WTC11 (cell line): ENCODE measurements around the gene LGALS9. TPM values are rescaled to one million over a fixed set of nuclear protein-coding genes. Genes with fewer than 3 reads are reported as not detected.

Experiments used
- ATAC-seq: fragments of 200-7000 bp; cut with Tn5 transposase; 2 replicates; pipeline ENCODE4 v1.10.0; 2021; ENCODE audit warnings: mild to moderate bottlenecking, moderate library complexity
- CTCF ChIA-PET: fragments of 300-600 bp; sonication (Branson Sonifier 250); formaldehyde crosslinking; loops from one replicate; lab custom pipeline; 2021; ENCODE audit warnings: antibody characterized with exemption; lab: Charles Lee
- POLR2A ChIA-PET: fragments of 350-600 bp; sonication (Branson Sonifier 250); formaldehyde crosslinking; loops from one replicate; lab custom pipeline; 2021; ENCODE audit warnings: antibody characterized with exemption; lab: Charles Lee
- DNase-seq: peaks from one replicate; pipeline ENCODE4 v3.0.0; 2021; ENCODE audit warnings: low spot score
- H3K27ac Mint-ChIP-seq: 2 replicates; pipeline ENCODE4 v1.8.0; 2021; ENCODE audit warnings: mixed read lengths
- H3K27me3 Mint-ChIP-seq: 2 replicates; pipeline ENCODE4 v1.8.0; 2021; ENCODE audit warnings: low read depth, mild to moderate bottlenecking, moderate library complexity, mixed read lengths
- H3K36me3 Mint-ChIP-seq: 2 replicates; pipeline ENCODE4 v1.8.0; 2021; ENCODE audit warnings: mixed read lengths
- H3K4me1 Mint-ChIP-seq: 2 replicates; pipeline ENCODE4 v1.8.0; 2022; ENCODE audit warnings: mixed read lengths
- H3K4me3 Mint-ChIP-seq: 2 replicates; pipeline ENCODE4 v1.8.0; 2021; ENCODE audit warnings: mild to moderate bottlenecking, moderate library complexity, mixed read lengths
- H3K9me3 Mint-ChIP-seq: 2 replicates; pipeline ENCODE4 v1.8.0; 2021; ENCODE audit warnings: mixed read lengths
- AR ChIP-seq: fragments of 250-450 bp; sonication (Bioruptor Pico); IDR thresholded peaks from 2 replicates; pipeline ENCODE4 v1.9.0; 2021; ENCODE audit warnings: mild to moderate bottlenecking
- ATF6 ChIP-seq: sonication (generic); formaldehyde crosslinking; IDR thresholded peaks from 2 replicates; pipeline ENCODE4 v1.8.1; 2023; ENCODE audit warnings: mild to moderate bottlenecking, missing genetic modification reagents
- CREM ChIP-seq: sonication (generic); formaldehyde crosslinking; IDR thresholded peaks from 2 replicates; pipeline ENCODE4 v1.8.1; 2022; ENCODE audit warnings: mild to moderate bottlenecking, missing genetic modification reagents, moderate library complexity
- ESRRA ChIP-seq: sonication (generic); formaldehyde crosslinking; IDR thresholded peaks from 2 replicates; pipeline ENCODE4 v1.8.1; 2022; ENCODE audit warnings: mild to moderate bottlenecking, missing genetic modification reagents, borderline replicate concordance
- FOXP4 ChIP-seq: sonication (generic); formaldehyde crosslinking; IDR thresholded peaks from 2 replicates; pipeline ENCODE4 v1.8.0; 2022; ENCODE audit warnings: mild to moderate bottlenecking, missing genetic modification reagents
- GTF2I ChIP-seq: fragments of 250-450 bp; sonication (Bioruptor Pico); conservative IDR thresholded peaks from 2 replicates; pipeline ENCODE4 v1.4.0; 2021; ENCODE audit warnings: mild to moderate bottlenecking
- HMGXB4 ChIP-seq: sonication (generic); formaldehyde crosslinking; IDR thresholded peaks from 2 replicates; pipeline ENCODE4 v1.8.1; 2023; ENCODE audit warnings: mild to moderate bottlenecking, moderate library complexity, missing genetic modification reagents
- IRF1 ChIP-seq: sonication (generic); formaldehyde crosslinking; IDR thresholded peaks from 2 replicates; pipeline ENCODE4 v1.8.0; 2023; ENCODE audit warnings: missing genetic modification reagents
- MAX ChIP-seq: sonication (generic); formaldehyde crosslinking; IDR thresholded peaks from 2 replicates; pipeline ENCODE4 v1.8.0; 2022; ENCODE audit warnings: mild to moderate bottlenecking, missing genetic modification reagents
- MLX ChIP-seq: sonication (generic); formaldehyde crosslinking; IDR thresholded peaks from 2 replicates; pipeline ENCODE4 v1.8.1; 2023; ENCODE audit warnings: mild to moderate bottlenecking, missing genetic modification reagents, moderate library complexity
- MYBL2 ChIP-seq: sonication (generic); formaldehyde crosslinking; IDR thresholded peaks from 2 replicates; pipeline ENCODE4 v1.8.1; 2023; ENCODE audit warnings: mild to moderate bottlenecking, moderate library complexity, missing genetic modification reagents
- NFATC4 ChIP-seq: fragments of 250-450 bp; sonication (Bioruptor Pico); IDR thresholded peaks from 2 replicates; pipeline ENCODE4 v1.9.0; 2021; ENCODE audit warnings: mild to moderate bottlenecking
- NFYB ChIP-seq: sonication (generic); formaldehyde crosslinking; conservative IDR thresholded peaks from 2 replicates; pipeline ENCODE4 v1.8.0; 2022; ENCODE audit warnings: low read depth, missing genetic modification reagents
- OVOL2 ChIP-seq: fragments of 250-450 bp; sonication (Bioruptor Pico); IDR thresholded peaks from 2 replicates; pipeline ENCODE4 v1.9.0; 2021; ENCODE audit warnings: mild to moderate bottlenecking, borderline replicate concordance
- RELA ChIP-seq: sonication (generic); formaldehyde crosslinking; IDR thresholded peaks from 2 replicates; pipeline ENCODE4 v1.8.1; 2022; ENCODE audit warnings: missing genetic modification reagents, mild to moderate bottlenecking, borderline replicate concordance
- SMAD4 ChIP-seq: sonication (generic); formaldehyde crosslinking; IDR thresholded peaks from 2 replicates; pipeline ENCODE4 v1.8.0; 2022; ENCODE audit warnings: mild to moderate bottlenecking, missing genetic modification reagents
- TEAD4 ChIP-seq: sonication (generic); formaldehyde crosslinking; IDR thresholded peaks from 2 replicates; pipeline ENCODE4 v1.8.0; 2022; ENCODE audit warnings: mild to moderate bottlenecking, missing genetic modification reagents
- USF1 ChIP-seq: sonication (generic); formaldehyde crosslinking; IDR thresholded peaks from 2 replicates; pipeline ENCODE4 v1.8.0; 2022; ENCODE audit warnings: mild to moderate bottlenecking, missing genetic modification reagents
- USF2 ChIP-seq: sonication (generic); formaldehyde crosslinking; IDR thresholded peaks from 2 replicates; pipeline ENCODE4 v1.8.1; 2023; ENCODE audit warnings: mild to moderate bottlenecking, missing genetic modification reagents, moderate library complexity
- ZNF121 ChIP-seq: sonication (generic); formaldehyde crosslinking; IDR thresholded peaks from 2 replicates; pipeline ENCODE4 v1.8.0; 2023; ENCODE audit warnings: missing genetic modification reagents
- ZNF232 ChIP-seq: sonication (generic); formaldehyde crosslinking; IDR thresholded peaks from 2 replicates; pipeline ENCODE4 v1.8.0; 2022; ENCODE audit warnings: mild to moderate bottlenecking, missing genetic modification reagents
- ZNF263 ChIP-seq: sonication (generic); formaldehyde crosslinking; IDR thresholded peaks from 2 replicates; pipeline ENCODE4 v1.8.1; 2022; ENCODE audit warnings: low read depth, mild to moderate bottlenecking, moderate library complexity, missing genetic modification reagents
- ZNF396 ChIP-seq: fragments of 250-450 bp; sonication (Bioruptor Pico); IDR thresholded peaks from 2 replicates; pipeline ENCODE4 v1.8.0; 2021; ENCODE audit warnings: mild to moderate bottlenecking, moderate library complexity, borderline replicate concordance
- ZNF423 ChIP-seq: fragments of 250-450 bp; sonication (Bioruptor Pico); IDR thresholded peaks from 2 replicates; pipeline ENCODE4 v2.1.2; 2022; ENCODE audit warnings: mild to moderate bottlenecking, moderate library complexity
- total RNA-seq: library from RNA; stranded (reverse); gene quantifications from 3 replicates; pipeline ENCODE4 v1.2.3, GENCODE V29; 2021

LGALS9 gene
- total RNA-seq, 1 experiment from 2014 or later, result 5.7 TPM

GRCh38 chr17:27634026-27634335, 3.0 kb downstream of the LGALS9 start (continued):
- TF ChIP-seq ATF6 (CRISPR knock-in tag), result no peak
- no peak for TF ChIP-seq USF2 (CRISPR knock-in tag)
- TF ChIP-seq ZNF121, result no peak
- no peak for TF ChIP-seq FOXP4
- TF ChIP-seq ZNF423 (CRISPR knock-in tag), result no peak
- TF ChIP-seq TEAD4 (CRISPR knock-in tag), result no peak
- TF ChIP-seq RELA, result no peak
- TF ChIP-seq OVOL2 (CRISPR knock-in tag), result no peak
- no peak for TF ChIP-seq MAX
- no peak for TF ChIP-seq SMAD4 (CRISPR knock-in tag)
- TF ChIP-seq NFYB (CRISPR knock-in tag), result no peak

GRCh38 chr17:27634776-27635175, 3.8 kb downstream of the LGALS9 start:
- ChIA-PET CTCF (interaction anchor here (0.8 kb wide), 1 partner anchor 20 kb away, joined by 3 read pairs; no protein-coding TSS in a partner anchor), POLR2A (interaction anchor here (0.6 kb wide), 1 partner anchor 108 kb away, joined by 9 read pairs; no protein-coding TSS in a partner anchor)
- no peak overlapping the region for H3K27ac Mint-ChIP-seq
- no peak overlapping the region for H3K4me3 Mint-ChIP-seq
- no peak for DNase-seq
- H3K36me3 Mint-ChIP-seq, result no peaks in the 10 kb centered on the region
- H3K9me3 Mint-ChIP-seq, result no peaks in the 10 kb centered on the region
- H3K27me3 Mint-ChIP-seq, result no peaks in the 10 kb centered on the region
- 0 out of 2 replicates have a peak, but pooled peaks cover 3% of the 10 kb centered on the region for H3K4me1 Mint-ChIP-seq
- ATAC-seq, result no peak
- TF ChIP-seq ZNF232 (CRISPR knock-in tag), result no peak
- no peak for TF ChIP-seq MYBL2 (CRISPR knock-in tag)
- no peak for TF ChIP-seq HMGXB4
- no peak for TF ChIP-seq ZNF396 (CRISPR knock-in tag)
- no peak for TF ChIP-seq CREM (CRISPR knock-in tag)
- TF ChIP-seq USF1, result no peak
- no peak for TF ChIP-seq ATF6 (CRISPR knock-in tag)
- no peak for TF ChIP-seq MLX
- TF ChIP-seq NFATC4 (CRISPR knock-in tag), result no peak
- no peak for TF ChIP-seq IRF1 (CRISPR knock-in tag)
- TF ChIP-seq GTF2I (CRISPR knock-in tag), result no peak
- TF ChIP-seq SMAD4 (CRISPR knock-in tag), result no peak
- TF ChIP-seq ZNF263 (CRISPR knock-in tag), result no peak
- no peak for TF ChIP-seq ESRRA (CRISPR knock-in tag)
- no peak for TF ChIP-seq AR (CRISPR knock-in tag)
